ENCODE measurements around the gene FBXO22.
"Not testable (repeated sequence)": the region's sequence is repeated elsewhere in the genome, so short reads cannot be mapped to it uniquely, and the experiment has no call there.

The FBXO22 gene

DNA sequence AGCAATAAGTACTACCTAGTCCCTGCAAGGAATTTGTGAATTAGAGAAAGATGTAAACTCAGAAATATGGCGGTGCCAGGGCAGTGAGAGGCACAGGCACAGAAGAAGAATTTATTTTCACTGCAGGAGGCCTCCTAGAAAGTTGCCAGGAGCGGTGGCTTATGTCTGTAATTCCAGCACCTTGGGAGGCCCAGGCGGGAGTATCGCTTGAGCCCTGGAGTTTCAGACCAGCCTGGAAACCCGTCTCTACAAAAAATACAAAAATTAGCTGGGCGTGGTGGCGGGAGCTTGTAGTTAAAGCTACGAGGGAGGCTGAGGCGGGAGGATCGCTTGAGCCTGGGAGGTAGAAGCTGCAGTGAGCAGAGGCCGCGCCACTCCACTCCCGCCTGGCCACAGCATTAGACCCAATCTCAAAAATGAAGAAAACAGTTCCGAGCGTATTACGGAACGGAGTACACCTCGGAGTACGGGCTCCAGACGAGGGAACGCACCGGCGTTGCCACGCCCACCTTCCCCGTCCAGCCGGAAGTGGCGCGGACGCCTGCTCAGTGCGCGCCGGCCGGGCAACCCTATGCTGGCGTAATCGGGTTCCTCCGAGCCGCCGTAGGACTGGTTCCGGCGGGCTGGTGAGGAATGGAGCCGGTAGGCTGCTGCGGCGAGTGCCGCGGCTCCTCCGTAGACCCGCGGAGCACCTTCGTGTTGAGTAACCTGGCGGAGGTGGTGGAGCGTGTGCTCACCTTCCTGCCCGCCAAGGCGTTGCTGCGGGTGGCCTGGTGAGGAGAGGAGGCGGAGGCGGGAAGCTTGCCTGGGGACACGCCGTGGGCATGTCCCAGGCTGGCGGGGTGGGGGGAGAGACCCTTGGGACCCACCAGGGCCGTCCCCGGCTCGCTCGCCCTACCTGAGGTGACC, at the start of gene FBXO22:
TSS of gene FBXO22 (plus strand) at position 548 of the 909 bp plus-strand sequence. CDS start at position 634, 86 bp downstream.
- peak; percentile 76 for DNase-seq (ENCODE audit: low read depth)
- H3K4me3 ChIP-seq (ENCODE audit: low read depth, low read length) = peak within 1 kb of the TSS; percentile 78
- TF ChIP-seq, protein P1, sequence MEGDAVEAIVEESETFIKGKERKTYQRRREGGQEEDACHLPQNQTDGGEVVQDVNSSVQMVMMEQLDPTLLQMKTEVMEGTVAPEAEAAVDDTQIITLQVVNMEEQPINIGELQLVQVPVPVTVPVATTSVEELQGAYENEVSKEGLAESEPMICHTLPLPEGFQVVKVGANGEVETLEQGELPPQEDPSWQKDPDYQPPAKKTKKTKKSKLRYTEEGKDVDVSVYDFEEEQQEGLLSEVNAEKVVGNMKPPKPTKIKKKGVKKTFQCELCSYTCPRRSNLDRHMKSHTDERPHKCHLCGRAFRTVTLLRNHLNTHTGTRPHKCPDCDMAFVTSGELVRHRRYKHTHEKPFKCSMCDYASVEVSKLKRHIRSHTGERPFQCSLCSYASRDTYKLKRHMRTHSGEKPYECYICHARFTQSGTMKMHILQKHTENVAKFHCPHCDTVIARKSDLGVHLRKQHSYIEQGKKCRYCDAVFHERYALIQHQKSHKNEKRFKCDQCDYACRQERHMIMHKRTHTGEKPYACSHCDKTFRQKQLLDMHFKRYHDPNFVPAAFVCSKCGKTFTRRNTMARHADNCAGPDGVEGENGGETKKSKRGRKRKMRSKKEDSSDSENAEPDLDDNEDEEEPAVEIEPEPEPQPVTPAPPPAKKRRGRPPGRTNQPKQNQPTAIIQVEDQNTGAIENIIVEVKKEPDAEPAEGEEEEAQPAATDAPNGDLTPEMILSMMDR (IDR thresholded peaks at IDR 0.05; ENCODE audit: low read depth, low read length, missing control alignments) = no peak

DNA sequence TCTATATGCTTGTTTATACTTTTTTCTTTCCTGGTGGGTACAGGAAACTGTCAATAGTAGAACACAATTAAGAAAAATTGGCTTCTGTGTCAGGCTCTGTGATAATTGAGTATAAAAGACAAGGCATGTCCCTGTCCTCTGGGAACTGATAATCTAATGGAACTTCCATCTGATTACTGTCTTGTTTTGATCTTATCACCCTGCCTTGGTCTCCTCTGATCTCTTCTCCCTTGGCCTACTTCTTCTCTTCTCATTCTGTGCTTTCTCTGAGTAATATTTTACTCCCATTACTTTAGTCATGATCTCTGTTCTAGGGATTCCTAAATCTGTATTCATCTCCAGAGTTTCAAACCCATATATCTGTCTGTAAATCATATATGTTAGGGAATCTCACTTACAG, 45.8 kb upstream of the FBXO22 start:
- TF ChIP-seq, protein P1 (IDR thresholded peaks at IDR 0.05; ENCODE audit: low read depth, low read length, missing control alignments) = no peak
- no peak for DNase-seq (ENCODE audit: low read depth)
- H3K4me3 ChIP-seq (ENCODE audit: low read depth, low read length) = no peak overlapping the region

DNA sequence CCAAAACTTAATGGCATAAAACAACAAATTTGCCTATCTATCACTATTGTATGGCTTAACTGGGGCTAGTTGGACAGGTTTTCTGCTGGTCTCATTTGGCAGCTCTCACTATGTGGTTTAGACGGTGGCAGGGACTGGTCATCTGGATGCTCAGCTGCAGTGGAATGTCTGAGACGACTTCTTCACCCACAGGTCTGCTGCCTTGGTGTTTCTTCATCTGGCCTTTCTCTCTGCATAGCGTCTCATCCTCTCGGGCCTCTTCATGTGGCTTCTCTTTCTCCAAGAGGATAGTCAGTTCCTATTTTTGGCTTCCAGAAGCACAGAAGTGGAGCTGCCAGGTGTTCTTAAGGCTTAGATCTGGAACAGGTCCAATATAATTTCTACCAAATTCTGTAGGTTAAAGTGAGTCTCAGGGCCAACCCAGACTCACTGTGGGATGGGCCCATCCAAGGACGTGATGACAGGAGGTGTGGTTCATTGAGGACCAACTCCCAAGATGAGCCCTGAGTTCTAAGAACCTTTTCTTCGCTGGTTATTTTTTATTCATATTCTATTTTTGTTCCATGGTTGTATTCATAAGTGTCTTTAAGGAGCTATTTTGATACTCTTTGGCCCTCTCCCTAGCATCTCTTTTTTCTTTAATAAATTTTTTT, 41.8 kb upstream of the FBXO22 start:
- TF ChIP-seq, protein P1 (IDR thresholded peaks at IDR 0.05; ENCODE audit: low read depth, low read length, missing control alignments) = no peak
- H3K4me3 ChIP-seq (ENCODE audit: low read depth, low read length) = no peak overlapping the region
- DNase-seq (ENCODE audit: low read depth) = no peak

DNA sequence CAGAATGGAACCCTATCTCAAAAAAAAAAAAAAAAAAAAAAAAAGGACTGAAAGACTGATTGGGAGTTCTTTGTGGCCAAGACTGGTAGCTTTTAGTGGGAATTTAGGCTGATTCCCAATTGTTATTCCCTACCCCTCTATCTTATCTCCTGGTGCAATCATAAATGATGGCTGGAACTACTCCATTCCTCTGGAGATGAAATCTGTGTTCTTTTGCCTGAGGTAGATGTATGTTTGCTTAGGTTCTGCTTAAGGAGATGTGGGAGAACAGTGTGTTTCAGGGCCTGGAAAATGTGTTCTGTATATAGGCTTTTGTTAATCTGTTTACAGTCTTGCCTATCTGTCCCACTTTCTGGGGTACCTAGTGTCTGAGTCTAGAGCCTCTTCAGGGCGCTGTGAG, 40.9 kb upstream of the FBXO22 start:
- no peak for DNase-seq (ENCODE audit: low read depth)
- no peak overlapping the region for H3K4me3 ChIP-seq (ENCODE audit: low read depth, low read length)
- TF ChIP-seq, protein P1 (IDR thresholded peaks at IDR 0.05; ENCODE audit: low read depth, low read length, missing control alignments) = no peak

DNA sequence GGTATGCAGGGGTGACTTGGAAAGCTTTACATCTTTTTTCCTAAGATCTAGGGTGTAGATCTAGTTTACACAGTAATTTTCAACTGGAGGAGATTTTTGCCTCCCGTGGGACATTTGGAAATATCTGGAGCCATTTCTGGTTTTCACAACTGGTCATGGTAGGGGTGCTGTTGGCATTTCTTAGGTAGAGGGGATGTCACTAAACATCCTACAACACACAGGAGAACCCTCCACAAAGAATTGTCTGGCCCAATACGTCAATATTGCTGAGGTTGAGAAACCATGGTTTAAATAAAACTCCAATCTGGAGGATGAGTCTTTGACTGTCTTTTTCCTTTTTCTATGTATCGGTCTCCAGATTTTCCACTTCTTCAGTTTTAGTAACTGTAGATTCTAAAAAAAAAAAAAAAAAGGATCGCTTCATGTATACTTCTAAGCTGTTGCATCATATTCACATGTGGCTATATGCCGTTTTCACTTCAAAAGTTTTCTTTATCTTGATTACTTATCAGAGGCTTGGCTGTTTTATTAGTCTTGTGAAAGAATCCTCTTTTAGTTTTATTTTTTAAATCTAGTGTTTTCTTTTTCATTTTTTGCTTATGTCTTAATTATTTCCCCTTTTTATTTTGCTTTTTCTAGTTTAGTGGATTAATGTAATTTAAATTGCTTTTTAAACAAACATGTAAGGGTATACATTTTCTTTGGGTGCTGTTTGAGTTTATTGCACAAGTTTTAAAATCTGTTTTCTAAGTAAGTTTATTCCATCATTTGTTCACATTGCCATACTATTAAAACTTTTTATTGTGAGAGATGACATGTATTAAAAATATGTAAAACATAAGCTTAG, 39.2 kb upstream of the FBXO22 start:
- H3K4me3 ChIP-seq (ENCODE audit: low read depth, low read length) = no peak overlapping the region
- DNase-seq (ENCODE audit: low read depth) = no peak
- TF ChIP-seq, protein P1 (IDR thresholded peaks at IDR 0.05; ENCODE audit: low read depth, low read length, missing control alignments) = no peak

DNA sequence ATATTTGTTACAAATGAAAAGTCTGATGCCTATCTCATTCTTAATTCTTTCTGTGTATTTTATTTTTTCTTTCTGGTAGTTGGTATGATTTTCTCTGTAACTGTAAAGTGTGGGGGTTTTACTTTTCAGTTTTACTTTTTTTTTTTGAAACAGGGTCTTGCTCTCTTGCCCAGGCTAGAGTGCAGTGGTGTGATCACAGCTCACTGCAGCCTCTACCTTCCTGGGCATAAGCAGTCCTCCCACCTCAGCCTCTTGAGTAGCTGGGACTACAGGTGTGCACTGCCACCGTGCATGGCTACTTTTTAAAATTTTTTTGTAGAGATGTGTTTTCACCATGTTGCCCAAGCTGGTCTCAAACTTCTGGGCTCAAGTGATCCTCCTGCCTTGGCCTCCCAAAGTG, 37.6 kb upstream of the FBXO22 start:
- H3K4me3 ChIP-seq (ENCODE audit: low read depth, low read length); DNase-seq (ENCODE audit: low read depth): not testable (repeated sequence)

DNA sequence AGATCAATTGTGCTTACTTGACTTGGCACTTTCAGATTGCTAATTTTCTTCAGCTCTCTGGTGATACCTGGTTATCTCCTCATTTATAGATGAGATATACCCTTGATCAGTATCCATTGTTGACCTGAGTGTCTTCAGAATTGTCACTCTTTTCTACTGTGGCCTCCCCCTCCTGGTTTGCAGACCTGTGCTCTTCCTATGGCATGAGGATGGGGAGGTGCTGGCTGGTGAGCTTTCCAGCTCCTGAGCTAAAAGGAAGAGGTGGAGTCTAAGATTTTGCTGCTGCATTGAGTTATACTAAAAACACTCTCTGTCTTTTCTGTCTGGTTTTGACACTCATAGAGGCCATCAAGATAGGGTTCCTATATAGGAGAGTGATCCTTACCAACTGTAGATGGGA, 36.8 kb upstream of the FBXO22 start:
- TF ChIP-seq, protein P1 (IDR thresholded peaks at IDR 0.05; ENCODE audit: low read depth, low read length, missing control alignments) = no peak
- DNase-seq (ENCODE audit: low read depth) = no peak
- H3K4me3 ChIP-seq (ENCODE audit: low read depth, low read length) = no peak overlapping the region

Data from GM12864 (cell line).